Liver (tissue), 9 donors: ENCODE results near the gene SCNN1B. TPM values are rescaled to one million over a fixed set of nuclear protein-coding genes. Genes with fewer than 3 reads are reported as not detected.

ENCODE experiments used
- DNase-seq: peaks from one replicate; pipeline ENCODE4 v3.0.0-alpha.2; 2017; ENCODE audit warnings: low spot score
- H3K27ac ChIP-seq, 2 donors: one replicate each; pipeline ENCODE4 v1.7.0; 2013; ENCODE audit warnings: inconsistent platforms in 2 of 2, low read length in 2 of 2, control low read depth in 1 of 2, low read depth in 1 of 2, mild to moderate bottlenecking in 1 of 2
- H3K27me3 ChIP-seq, 4 donors: one replicate each; pipeline versions ENCODE4 v1.6.1 to v1.7.0; 2013; ENCODE audit warnings: low read length in 3 of 4, inconsistent platforms in 1 of 4, mild to moderate bottlenecking in 1 of 4, moderate library complexity in 1 of 4; ENCODE audit not compliant: control insufficient read depth in 4 of 4, insufficient read depth in 4 of 4
- H3K36me3 ChIP-seq, 4 donors: one replicate each; pipeline versions ENCODE4 v1.6.1 to v1.7.0; 2013; ENCODE audit warnings: low read length in 3 of 4, mild to moderate bottlenecking in 3 of 4, low read depth in 1 of 4, moderate library complexity in 1 of 4; ENCODE audit not compliant: control insufficient read depth in 4 of 4, insufficient read depth in 3 of 4
- H3K4me1 ChIP-seq, 4 donors: one replicate each; pipeline versions ENCODE4 v1.6.1 to v1.7.0; 2013; ENCODE audit warnings: low read length in 3 of 4, mild to moderate bottlenecking in 3 of 4, moderate library complexity in 1 of 4; ENCODE audit not compliant: control insufficient read depth in 4 of 4, insufficient read depth in 4 of 4
- H3K4me3 ChIP-seq, 3 donors: one replicate each; pipeline versions ENCODE4 v1.6.1 to v1.7.0; 2013; ENCODE audit warnings: low read length in 3 of 3, control low read depth in 1 of 3, low read depth in 1 of 3, mild to moderate bottlenecking in 1 of 3
- H3K9ac ChIP-seq, 2 donors: one replicate each; pipeline ENCODE4 v1.7.0; 2013; ENCODE audit warnings: low read length in 2 of 2, mild to moderate bottlenecking in 2 of 2, moderate library complexity in 2 of 2, control low read depth in 1 of 2, low read depth in 1 of 2
- H3K9me3 ChIP-seq, 4 donors: one replicate each; pipeline versions ENCODE4 v1.6.1 to v1.7.0; 2013; ENCODE audit warnings: low read length in 3 of 4; ENCODE audit not compliant: control insufficient read depth in 4 of 4
- EGR1 ChIP-seq, 2 donors: IDR thresholded peaks; 2 replicates each; pipeline ENCODE4 v1.6.1; 2016 to 2018; ENCODE audit warnings: antibody characterized with exemption in 2 of 2, low read depth in 2 of 2
- FOXA1 ChIP-seq: IDR thresholded peaks from 2 replicates; pipeline ENCODE4 v1.6.1; 2016; ENCODE audit warnings: antibody characterized with exemption
- FOXA2 ChIP-seq: IDR thresholded peaks from 2 replicates; pipeline ENCODE4 v1.6.1; 2016; ENCODE audit warnings: antibody characterized with exemption
- GABPA ChIP-seq, 2 donors: IDR thresholded peaks in 1 of 2; conservative IDR thresholded peaks in 1 of 2; 2 replicates each; pipeline ENCODE4 v1.6.1; 2016; ENCODE audit warnings: antibody characterized with exemption in 2 of 2, mild to moderate bottlenecking in 1 of 2, moderate library complexity in 1 of 2
- HNF4A ChIP-seq, 2 donors: conservative IDR thresholded peaks; 2 replicates each; pipeline ENCODE4 v1.6.1; 2016; ENCODE audit warnings: antibody characterized with exemption in 2 of 2, mild to moderate bottlenecking in 2 of 2
- HNF4G ChIP-seq: IDR thresholded peaks from 2 replicates; pipeline ENCODE4 v1.6.1; 2016; ENCODE audit warnings: antibody characterized with exemption
- JUND ChIP-seq, 2 donors: IDR thresholded peaks; 2 replicates each; pipeline ENCODE4 v1.6.1; 2016; ENCODE audit warnings: antibody characterized with exemption in 2 of 2
- NR2F2 ChIP-seq: IDR thresholded peaks from 2 replicates; pipeline ENCODE4 v1.6.1; 2016; ENCODE audit warnings: antibody characterized with exemption
- RAD21 ChIP-seq, 2 donors: IDR thresholded peaks; 2 replicates each; pipeline ENCODE4 v1.6.1; 2016; ENCODE audit warnings: antibody characterized with exemption in 2 of 2, mild to moderate bottlenecking in 2 of 2
- RXRA ChIP-seq, 2 donors: IDR thresholded peaks; 2 replicates each; pipeline ENCODE4 v1.6.1; 2017 to 2018; ENCODE audit warnings: antibody characterized with exemption in 2 of 2, mild to moderate bottlenecking in 1 of 2
- TAF1 ChIP-seq: conservative IDR thresholded peaks from 2 replicates; pipeline ENCODE4 v1.6.1; 2016; ENCODE audit warnings: antibody characterized with exemption, mild to moderate bottlenecking
- YY1 ChIP-seq: IDR thresholded peaks from 2 replicates; pipeline ENCODE4 v1.6.1; 2016; ENCODE audit warnings: antibody characterized with exemption, mild to moderate bottlenecking
- WGBS: extraction: QIAGEN DNeasy Blood & Tissue Kit; methylation state at CpG from one replicate; pipeline ENCODE4 v1.1.7; 2013; 5-methylcytosine and 5-hydroxymethylcytosine counted together
- polyA plus RNA-seq, 2 donors: library from polyadenylated mRNA; stranded (reverse) in 1 of 2; unstranded in 1 of 2; fragments of 200-250 nt in 1 of 2; fragments of >200 nt in 1 of 2; fragmentation: Nextera tagmentation in 1 of 2; extraction: Ambion mirVana in 1 of 2; gene quantifications; one replicate each; pipeline versions ENCODE4 v1.2.1 to v1.2.3, GENCODE V29; 2013 to 2015
- total RNA-seq, 2 donors: library from RNA; depleted of rRNA; stranded (reverse); fragments of >200 nt; gene quantifications; one replicate each; pipeline ENCODE4 v1.2.3, GENCODE V29; 2014
- TF ChIP-seq, protein P1 (sequence below): IDR thresholded peaks from 2 replicates; pipeline ENCODE4 v1.6.1; 2016; ENCODE audit warnings: antibody characterized with exemption
- TF ChIP-seq, protein P2 (sequence below): IDR thresholded peaks from 2 replicates; pipeline ENCODE4 v1.6.1; 2016; ENCODE audit warnings: antibody characterized with exemption, mild to moderate bottlenecking
- TF ChIP-seq, protein P3 (sequence below): fragments of 150-350 bp; IDR thresholded peaks from 2 replicates; pipeline ENCODE4 v1.5.1; 2017; ENCODE audit warnings: improper control_type of control experiment, low read depth, low read length; ENCODE audit not compliant: missing input control
- TF ChIP-seq, protein P4 (sequence below): IDR thresholded peaks from 2 replicates; pipeline ENCODE4 v1.6.1; 2016; ENCODE audit warnings: antibody characterized with exemption
- donor health status: healthy.
- donor health status: healthy.
- donor health status: healthy.
- donor health status: healthy.
- donor health status: healthy.

The SCNN1B gene
- total and polyA plus RNA-seq, 4 donors, result 0.08 to 0.17 (median 0.14) TPM; not detected in 1

DNA sequence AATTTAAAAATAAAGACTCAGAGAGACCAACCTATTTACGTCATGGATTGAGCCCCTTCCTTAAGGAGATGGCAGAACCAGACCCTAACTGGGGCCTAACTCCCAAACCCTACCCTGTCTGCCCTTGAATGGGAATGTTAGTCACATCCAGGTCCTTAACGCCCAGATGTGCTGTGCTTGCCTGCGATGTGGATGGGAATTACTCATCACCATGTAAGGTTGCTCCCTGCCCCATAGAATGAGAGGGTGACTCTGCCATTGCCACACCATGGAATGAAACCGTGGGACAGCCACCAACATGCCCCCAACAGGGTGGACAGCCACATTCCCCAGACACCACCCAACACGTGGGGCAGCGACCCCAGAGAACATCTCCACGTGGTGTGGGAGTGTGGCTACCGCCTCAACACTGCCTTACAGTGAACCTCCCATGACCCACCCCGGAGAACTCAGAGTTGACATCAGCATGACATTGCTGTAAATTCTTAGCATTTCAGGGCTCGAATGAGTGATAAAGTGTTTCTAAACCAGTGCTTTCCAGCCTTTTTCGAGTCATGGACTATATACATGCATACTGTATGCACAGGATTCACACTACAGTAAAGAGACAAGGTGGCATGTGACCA lies 31.8 kb downstream of the SCNN1B start:
- no peak overlapping the region for H3K4me3 ChIP-seq
- H3K9me3 ChIP-seq, result peaks cover 0 to 3% (median 0%) of the 10 kb centered on the region in 4 donors
- H3K36me3 ChIP-seq, result no peaks in the 10 kb centered on the region
- H3K9ac ChIP-seq, result no peak overlapping the region
- H3K27me3 ChIP-seq, result no peaks in the 10 kb centered on the region
- 84% methylated on average over 11 of the region's 11 CpGs for WGBS
- TF ChIP-seq, protein P1, sequence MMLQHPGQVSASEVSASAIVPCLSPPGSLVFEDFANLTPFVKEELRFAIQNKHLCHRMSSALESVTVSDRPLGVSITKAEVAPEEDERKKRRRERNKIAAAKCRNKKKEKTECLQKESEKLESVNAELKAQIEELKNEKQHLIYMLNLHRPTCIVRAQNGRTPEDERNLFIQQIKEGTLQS, result no peak
- TF ChIP-seq RXRA (IDR thresholded peaks at IDR 0.05) (no peak), NR2F2 (no peak), GABPA (IDR thresholded peaks at IDR 0.05 in 1 of 2, conservative IDR thresholded peaks at IDR 0.05 in 1 of 2) (no peak), RAD21 (IDR thresholded peaks at IDR 0.05) (no peak), FOXA1 (no peak), FOXA2 (no peak), JUND (IDR thresholded peaks at IDR 0.05) (no peak), YY1 (no peak), HNF4G (no peak), HNF4A (conservative IDR thresholded peaks at IDR 0.05) (no peak)
- TF ChIP-seq, protein P2, sequence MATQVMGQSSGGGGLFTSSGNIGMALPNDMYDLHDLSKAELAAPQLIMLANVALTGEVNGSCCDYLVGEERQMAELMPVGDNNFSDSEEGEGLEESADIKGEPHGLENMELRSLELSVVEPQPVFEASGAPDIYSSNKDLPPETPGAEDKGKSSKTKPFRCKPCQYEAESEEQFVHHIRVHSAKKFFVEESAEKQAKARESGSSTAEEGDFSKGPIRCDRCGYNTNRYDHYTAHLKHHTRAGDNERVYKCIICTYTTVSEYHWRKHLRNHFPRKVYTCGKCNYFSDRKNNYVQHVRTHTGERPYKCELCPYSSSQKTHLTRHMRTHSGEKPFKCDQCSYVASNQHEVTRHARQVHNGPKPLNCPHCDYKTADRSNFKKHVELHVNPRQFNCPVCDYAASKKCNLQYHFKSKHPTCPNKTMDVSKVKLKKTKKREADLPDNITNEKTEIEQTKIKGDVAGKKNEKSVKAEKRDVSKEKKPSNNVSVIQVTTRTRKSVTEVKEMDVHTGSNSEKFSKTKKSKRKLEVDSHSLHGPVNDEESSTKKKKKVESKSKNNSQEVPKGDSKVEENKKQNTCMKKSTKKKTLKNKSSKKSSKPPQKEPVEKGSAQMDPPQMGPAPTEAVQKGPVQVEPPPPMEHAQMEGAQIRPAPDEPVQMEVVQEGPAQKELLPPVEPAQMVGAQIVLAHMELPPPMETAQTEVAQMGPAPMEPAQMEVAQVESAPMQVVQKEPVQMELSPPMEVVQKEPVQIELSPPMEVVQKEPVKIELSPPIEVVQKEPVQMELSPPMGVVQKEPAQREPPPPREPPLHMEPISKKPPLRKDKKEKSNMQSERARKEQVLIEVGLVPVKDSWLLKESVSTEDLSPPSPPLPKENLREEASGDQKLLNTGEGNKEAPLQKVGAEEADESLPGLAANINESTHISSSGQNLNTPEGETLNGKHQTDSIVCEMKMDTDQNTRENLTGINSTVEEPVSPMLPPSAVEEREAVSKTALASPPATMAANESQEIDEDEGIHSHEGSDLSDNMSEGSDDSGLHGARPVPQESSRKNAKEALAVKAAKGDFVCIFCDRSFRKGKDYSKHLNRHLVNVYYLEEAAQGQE, result no peak
- TF ChIP-seq, protein P3, sequence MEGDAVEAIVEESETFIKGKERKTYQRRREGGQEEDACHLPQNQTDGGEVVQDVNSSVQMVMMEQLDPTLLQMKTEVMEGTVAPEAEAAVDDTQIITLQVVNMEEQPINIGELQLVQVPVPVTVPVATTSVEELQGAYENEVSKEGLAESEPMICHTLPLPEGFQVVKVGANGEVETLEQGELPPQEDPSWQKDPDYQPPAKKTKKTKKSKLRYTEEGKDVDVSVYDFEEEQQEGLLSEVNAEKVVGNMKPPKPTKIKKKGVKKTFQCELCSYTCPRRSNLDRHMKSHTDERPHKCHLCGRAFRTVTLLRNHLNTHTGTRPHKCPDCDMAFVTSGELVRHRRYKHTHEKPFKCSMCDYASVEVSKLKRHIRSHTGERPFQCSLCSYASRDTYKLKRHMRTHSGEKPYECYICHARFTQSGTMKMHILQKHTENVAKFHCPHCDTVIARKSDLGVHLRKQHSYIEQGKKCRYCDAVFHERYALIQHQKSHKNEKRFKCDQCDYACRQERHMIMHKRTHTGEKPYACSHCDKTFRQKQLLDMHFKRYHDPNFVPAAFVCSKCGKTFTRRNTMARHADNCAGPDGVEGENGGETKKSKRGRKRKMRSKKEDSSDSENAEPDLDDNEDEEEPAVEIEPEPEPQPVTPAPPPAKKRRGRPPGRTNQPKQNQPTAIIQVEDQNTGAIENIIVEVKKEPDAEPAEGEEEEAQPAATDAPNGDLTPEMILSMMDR, result no peak
- TF ChIP-seq, protein P4, sequence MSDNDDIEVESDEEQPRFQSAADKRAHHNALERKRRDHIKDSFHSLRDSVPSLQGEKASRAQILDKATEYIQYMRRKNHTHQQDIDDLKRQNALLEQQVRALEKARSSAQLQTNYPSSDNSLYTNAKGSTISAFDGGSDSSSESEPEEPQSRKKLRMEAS, result no peak
- H3K4me1 ChIP-seq, result no peaks in the 10 kb centered on the region
- H3K27ac ChIP-seq, result no peak overlapping the region
- no peak for DNase-seq

DNA sequence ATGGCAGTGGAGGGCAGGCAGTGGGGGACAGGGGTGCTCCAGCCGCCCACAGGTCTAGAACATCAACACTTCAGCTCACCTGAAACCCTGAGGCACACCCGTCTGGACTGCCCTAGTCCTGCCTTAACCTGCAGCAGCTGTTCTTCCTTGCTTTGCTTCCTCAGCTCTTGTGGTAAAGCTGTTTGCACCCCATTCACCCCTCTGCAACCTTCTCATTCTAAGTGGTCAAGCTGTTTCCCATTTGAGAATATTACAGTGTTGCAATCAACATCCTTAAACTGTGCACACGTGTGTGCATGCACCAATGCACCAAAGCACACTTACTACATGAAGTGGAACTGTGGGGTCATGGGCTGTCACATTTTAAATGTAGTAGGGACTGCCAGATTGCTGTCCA lies 32.4 kb downstream of the SCNN1B start:
- no peaks in the 10 kb centered on the region for H3K36me3 ChIP-seq
- DNase-seq, result no peak
- H3K4me1 ChIP-seq, result no peaks in the 10 kb centered on the region
- H3K4me3 ChIP-seq, result no peak overlapping the region
- no peak overlapping the region for H3K9ac ChIP-seq
- TF ChIP-seq EGR1 (IDR thresholded peaks at IDR 0.05; ENCODE audit: low read depth in 2 of 2) (no peak), TAF1 (no peak), RXRA (IDR thresholded peaks at IDR 0.05) (no peak), GABPA (IDR thresholded peaks at IDR 0.05 in 1 of 2, conservative IDR thresholded peaks at IDR 0.05 in 1 of 2) (no peak)
- TF ChIP-seq, protein P2, result no peak
- TF ChIP-seq, protein P4, result no peak
- WGBS, result 76% methylated on average over 3 of the region's 3 CpGs
- H3K27me3 ChIP-seq, result no peaks in the 10 kb centered on the region
- peaks cover 0 to 3% (median 0%) of the 10 kb centered on the region in 4 donors for H3K9me3 ChIP-seq
- H3K27ac ChIP-seq, result no peak overlapping the region
